ENCODE measurements around the gene PLA2G4F.

The PLA2G4F gene

DNA sequence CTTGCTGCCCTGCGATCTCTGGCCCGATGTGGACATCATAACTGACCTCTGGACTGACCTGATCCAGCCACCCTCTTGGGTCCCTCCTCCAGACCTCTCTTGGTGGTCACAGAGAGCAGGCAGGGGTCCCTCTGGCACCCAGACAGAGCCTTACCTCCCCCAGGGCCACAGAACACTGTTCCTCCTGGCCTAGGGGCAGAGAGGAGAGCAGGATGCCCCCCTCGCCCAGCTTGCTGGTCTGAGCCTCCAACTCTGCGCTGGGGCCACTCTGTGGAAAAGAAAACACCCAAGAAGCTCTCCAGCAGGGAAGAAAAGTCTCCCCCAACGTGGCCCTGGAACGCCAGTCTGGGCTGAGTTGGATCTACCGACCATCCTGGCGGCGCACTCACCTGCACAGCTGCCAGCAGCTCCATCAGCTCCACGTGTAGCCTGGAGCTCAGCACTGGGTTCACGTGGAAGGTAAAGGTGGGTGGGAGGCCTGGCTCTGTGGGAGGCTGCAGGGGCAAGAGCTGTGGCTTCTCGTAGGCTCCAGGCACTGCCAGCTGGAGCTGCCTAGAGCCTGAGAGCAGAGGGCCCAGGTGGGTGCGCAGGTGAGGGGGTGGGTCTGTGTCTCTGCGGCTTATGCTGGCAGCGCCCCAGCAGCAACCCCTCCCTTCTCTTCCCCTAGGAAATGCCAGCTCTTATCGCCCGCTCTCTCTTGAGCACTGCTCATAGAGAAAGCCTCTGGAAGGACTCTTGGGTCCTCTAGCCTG is 6.0 kb downstream of the PLA2G4F start:
- no peaks in the 10 kb centered on the region for H3K4me1 ChIP-seq (ENCODE audit: insufficient read depth, low read length)
- no peak overlapping the region for H2AFZ ChIP-seq (ENCODE audit: low read depth, low read length)
- H4K20me1 ChIP-seq (ENCODE audit: insufficient read depth, low read length), result no peaks in the 10 kb centered on the region
- H3K27me3 ChIP-seq (ENCODE audit: insufficient read depth, low read length, poor library complexity), result no peaks in the 10 kb centered on the region
- H3K4me2 ChIP-seq (ENCODE audit: insufficient read depth, low read length), result no peak overlapping the region
- H3K4me3 ChIP-seq (ENCODE audit: low read depth in 1 of 2, low read length in 2 of 2), result no peak overlapping the region
- H3K36me3 ChIP-seq (ENCODE audit: insufficient read depth, low read length), result no peaks in the 10 kb centered on the region
- ATAC-seq (ENCODE audit: insufficient read depth, low read depth) (no peak), DNase-seq (no peak)
- H3K79me2 ChIP-seq (ENCODE audit: insufficient read depth, low read length), result no peaks in the 10 kb centered on the region
- no peak for TF ChIP-seq EZH2 (IDR thresholded peaks at IDR 0.05; ENCODE audit: borderline replicate concordance, low read depth, low read length, severe bottlenecking)
- no peaks in the 10 kb centered on the region for H3K9me3 ChIP-seq (ENCODE audit: insufficient read depth, low read length, severe bottlenecking)
- H3K9ac ChIP-seq (ENCODE audit: low read depth, low read length), result no peak overlapping the region
- no peak overlapping the region for H3K27ac ChIP-seq (ENCODE audit: low read length)

GRCh38 chr15:42149493-42150218 is 6.8 kb downstream of the PLA2G4F start:
- H4K20me1 ChIP-seq (ENCODE audit: insufficient read depth, low read length), result no peaks in the 10 kb centered on the region
- H3K36me3 ChIP-seq (ENCODE audit: insufficient read depth, low read length), result no peaks in the 10 kb centered on the region
- H3K27me3 ChIP-seq (ENCODE audit: insufficient read depth, low read length, poor library complexity), result no peaks in the 10 kb centered on the region
- ATAC-seq (ENCODE audit: insufficient read depth, low read depth) (no peak), DNase-seq (no peak)
- H3K9me3 ChIP-seq (ENCODE audit: insufficient read depth, low read length, severe bottlenecking), result no peaks in the 10 kb centered on the region
- H3K4me2 ChIP-seq (ENCODE audit: insufficient read depth, low read length), result no peak overlapping the region
- no peak overlapping the region for H3K27ac ChIP-seq (ENCODE audit: low read length)
- no peaks in the 10 kb centered on the region for H3K79me2 ChIP-seq (ENCODE audit: insufficient read depth, low read length)
- no peak overlapping the region for H3K4me3 ChIP-seq (ENCODE audit: low read depth in 1 of 2, low read length in 2 of 2)
- no peak overlapping the region for H3K9ac ChIP-seq (ENCODE audit: low read depth, low read length)
- TF ChIP-seq, protein P1, sequence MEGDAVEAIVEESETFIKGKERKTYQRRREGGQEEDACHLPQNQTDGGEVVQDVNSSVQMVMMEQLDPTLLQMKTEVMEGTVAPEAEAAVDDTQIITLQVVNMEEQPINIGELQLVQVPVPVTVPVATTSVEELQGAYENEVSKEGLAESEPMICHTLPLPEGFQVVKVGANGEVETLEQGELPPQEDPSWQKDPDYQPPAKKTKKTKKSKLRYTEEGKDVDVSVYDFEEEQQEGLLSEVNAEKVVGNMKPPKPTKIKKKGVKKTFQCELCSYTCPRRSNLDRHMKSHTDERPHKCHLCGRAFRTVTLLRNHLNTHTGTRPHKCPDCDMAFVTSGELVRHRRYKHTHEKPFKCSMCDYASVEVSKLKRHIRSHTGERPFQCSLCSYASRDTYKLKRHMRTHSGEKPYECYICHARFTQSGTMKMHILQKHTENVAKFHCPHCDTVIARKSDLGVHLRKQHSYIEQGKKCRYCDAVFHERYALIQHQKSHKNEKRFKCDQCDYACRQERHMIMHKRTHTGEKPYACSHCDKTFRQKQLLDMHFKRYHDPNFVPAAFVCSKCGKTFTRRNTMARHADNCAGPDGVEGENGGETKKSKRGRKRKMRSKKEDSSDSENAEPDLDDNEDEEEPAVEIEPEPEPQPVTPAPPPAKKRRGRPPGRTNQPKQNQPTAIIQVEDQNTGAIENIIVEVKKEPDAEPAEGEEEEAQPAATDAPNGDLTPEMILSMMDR (IDR thresholded peaks at IDR 0.05; ENCODE audit: borderline replicate concordance, extremely low read depth, low read length, poor library complexity, severe bottlenecking), result no peak
- TF ChIP-seq EZH2 (IDR thresholded peaks at IDR 0.05; ENCODE audit: borderline replicate concordance, low read depth, low read length, severe bottlenecking), result no peak
- no peaks in the 10 kb centered on the region for H3K4me1 ChIP-seq (ENCODE audit: insufficient read depth, low read length)
- no peak overlapping the region for H2AFZ ChIP-seq (ENCODE audit: low read depth, low read length)

- H3K9ac ChIP-seq (ENCODE audit: low read depth, low read length), result no peak overlapping the region
- H2AFZ ChIP-seq (ENCODE audit: low read depth, low read length), result no peak overlapping the region
- H3K9me3 ChIP-seq (ENCODE audit: insufficient read depth, low read length, severe bottlenecking), result no peaks in the 10 kb centered on the region
- H3K4me2 ChIP-seq (ENCODE audit: insufficient read depth, low read length), result no peak overlapping the region
- H3K4me1 ChIP-seq (ENCODE audit: insufficient read depth, low read length), result no peaks in the 10 kb centered on the region
- ATAC-seq (ENCODE audit: insufficient read depth, low read depth) (no peak), DNase-seq (no peak)
- no peak overlapping the region for H3K27ac ChIP-seq (ENCODE audit: low read length)
- no peaks in the 10 kb centered on the region for H3K79me2 ChIP-seq (ENCODE audit: insufficient read depth, low read length)
- H3K36me3 ChIP-seq (ENCODE audit: insufficient read depth, low read length), result no peaks in the 10 kb centered on the region
- no peaks in the 10 kb centered on the region for H3K27me3 ChIP-seq (ENCODE audit: insufficient read depth, low read length, poor library complexity)
- no peak overlapping the region for H3K4me3 ChIP-seq (ENCODE audit: low read depth in 1 of 2, low read length in 2 of 2)
- TF ChIP-seq EZH2 (IDR thresholded peaks at IDR 0.05; ENCODE audit: borderline replicate concordance, low read depth, low read length, severe bottlenecking), result no peak
- TF ChIP-seq, protein P1 (IDR thresholded peaks at IDR 0.05; ENCODE audit: borderline replicate concordance, extremely low read depth, low read length, poor library complexity, severe bottlenecking), result no peak
- no peaks in the 10 kb centered on the region for H4K20me1 ChIP-seq (ENCODE audit: insufficient read depth, low read length)
These were observed 7.5 kb downstream of the PLA2G4F start for GRCh38 chr15:42148808-42149492.

DNA sequence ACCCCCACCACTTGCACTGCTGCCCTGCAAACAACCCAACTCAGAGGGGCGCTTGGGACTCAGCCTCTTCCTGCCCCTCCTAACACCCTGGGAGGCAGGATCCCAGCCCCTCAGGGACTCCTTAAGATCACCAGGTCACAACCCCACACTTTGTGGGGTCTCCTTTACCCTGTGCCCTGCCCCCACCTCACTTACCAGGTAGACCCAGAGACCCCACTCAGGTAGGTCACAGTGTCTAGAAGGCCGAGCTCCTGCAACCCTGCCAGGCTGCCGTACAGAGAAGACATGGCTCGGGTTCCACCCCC is 9.1 kb downstream of the PLA2G4F start:
- H3K36me3 ChIP-seq (ENCODE audit: insufficient read depth, low read length), result no peaks in the 10 kb centered on the region
- DNase-seq (no peak), ATAC-seq (ENCODE audit: insufficient read depth, low read depth) (no peak)
- no peak overlapping the region for H3K9ac ChIP-seq (ENCODE audit: low read depth, low read length)
- no peaks in the 10 kb centered on the region for H3K79me2 ChIP-seq (ENCODE audit: insufficient read depth, low read length)
- TF ChIP-seq EZH2 (IDR thresholded peaks at IDR 0.05; ENCODE audit: borderline replicate concordance, low read depth, low read length, severe bottlenecking), result no peak
- TF ChIP-seq, protein P1 (IDR thresholded peaks at IDR 0.05; ENCODE audit: borderline replicate concordance, extremely low read depth, low read length, poor library complexity, severe bottlenecking), result no peak
- H3K27ac ChIP-seq (ENCODE audit: low read length), result no peak overlapping the region
- H4K20me1 ChIP-seq (ENCODE audit: insufficient read depth, low read length), result no peaks in the 10 kb centered on the region
- no peak overlapping the region for H2AFZ ChIP-seq (ENCODE audit: low read depth, low read length)
- H3K27me3 ChIP-seq (ENCODE audit: insufficient read depth, low read length, poor library complexity), result no peaks in the 10 kb centered on the region
- H3K4me2 ChIP-seq (ENCODE audit: insufficient read depth, low read length), result no peak overlapping the region
- no peaks in the 10 kb centered on the region for H3K4me1 ChIP-seq (ENCODE audit: insufficient read depth, low read length)
- H3K4me3 ChIP-seq (ENCODE audit: low read depth in 1 of 2, low read length in 2 of 2), result no peak overlapping the region
- H3K9me3 ChIP-seq (ENCODE audit: insufficient read depth, low read length, severe bottlenecking), result no peaks in the 10 kb centered on the region

All from DND-41 (cell line).